Cardiac fibroblast (primary cell): ENCODE data around the gene CALM1.

ENCODE experiments used
- DNase-seq, 2 donors: peaks; one replicate each; pipeline versions ENCODE4 v3.0.0 to v3.0.0-alpha.2; 2010; ENCODE audit warnings: low read depth in 2 of 2
- H3K4me3 ChIP-seq, 2 donors: replicated peaks in 1 of 2; 1 replicate in 1 of 2; 2 replicates in 1 of 2; pipeline ENCODE4 v1.5.1; 2011; ENCODE audit warnings: low read depth in 2 of 2, low read length in 2 of 2, mild to moderate bottlenecking in 2 of 2, moderate library complexity in 1 of 2
- TF ChIP-seq, protein P1 (sequence below): IDR thresholded peaks from one replicate; pipeline ENCODE4 v1.5.1; 2011; ENCODE audit warnings: low read depth, mild to moderate bottlenecking, low read length, inconsistent platforms

CALM1 gene

GRCh38 chr14:90455100-90455571 is 58.3 kb downstream of the CALM1 start:
- DNase-seq: no peak
- TF ChIP-seq, protein P1, sequence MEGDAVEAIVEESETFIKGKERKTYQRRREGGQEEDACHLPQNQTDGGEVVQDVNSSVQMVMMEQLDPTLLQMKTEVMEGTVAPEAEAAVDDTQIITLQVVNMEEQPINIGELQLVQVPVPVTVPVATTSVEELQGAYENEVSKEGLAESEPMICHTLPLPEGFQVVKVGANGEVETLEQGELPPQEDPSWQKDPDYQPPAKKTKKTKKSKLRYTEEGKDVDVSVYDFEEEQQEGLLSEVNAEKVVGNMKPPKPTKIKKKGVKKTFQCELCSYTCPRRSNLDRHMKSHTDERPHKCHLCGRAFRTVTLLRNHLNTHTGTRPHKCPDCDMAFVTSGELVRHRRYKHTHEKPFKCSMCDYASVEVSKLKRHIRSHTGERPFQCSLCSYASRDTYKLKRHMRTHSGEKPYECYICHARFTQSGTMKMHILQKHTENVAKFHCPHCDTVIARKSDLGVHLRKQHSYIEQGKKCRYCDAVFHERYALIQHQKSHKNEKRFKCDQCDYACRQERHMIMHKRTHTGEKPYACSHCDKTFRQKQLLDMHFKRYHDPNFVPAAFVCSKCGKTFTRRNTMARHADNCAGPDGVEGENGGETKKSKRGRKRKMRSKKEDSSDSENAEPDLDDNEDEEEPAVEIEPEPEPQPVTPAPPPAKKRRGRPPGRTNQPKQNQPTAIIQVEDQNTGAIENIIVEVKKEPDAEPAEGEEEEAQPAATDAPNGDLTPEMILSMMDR: no peak
- H3K4me3 ChIP-seq: no peak overlapping the region

DNA sequence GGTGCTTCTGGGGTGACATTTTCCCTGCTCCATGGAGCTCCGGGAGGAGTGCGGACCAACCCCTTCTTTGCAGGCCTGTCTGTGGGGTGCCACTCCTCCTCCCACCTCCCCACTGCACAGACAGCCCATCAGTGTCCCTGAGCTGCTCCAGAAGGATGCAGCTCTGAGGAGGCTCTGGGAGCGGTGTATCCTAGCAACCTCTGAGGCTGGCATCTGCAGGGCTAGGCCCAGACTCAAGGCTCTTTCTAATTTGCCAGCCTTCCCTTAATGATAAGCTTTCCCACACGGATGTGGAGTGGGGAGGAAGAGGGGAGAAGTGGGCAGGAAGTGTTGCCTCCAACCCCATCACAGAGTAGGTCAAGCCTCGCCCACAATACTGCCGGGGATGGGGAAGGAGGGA is 59.7 kb downstream of the CALM1 start:
- DNase-seq: no peak
- no peak overlapping the region for H3K4me3 ChIP-seq
- TF ChIP-seq, protein P1: no peak

DNA sequence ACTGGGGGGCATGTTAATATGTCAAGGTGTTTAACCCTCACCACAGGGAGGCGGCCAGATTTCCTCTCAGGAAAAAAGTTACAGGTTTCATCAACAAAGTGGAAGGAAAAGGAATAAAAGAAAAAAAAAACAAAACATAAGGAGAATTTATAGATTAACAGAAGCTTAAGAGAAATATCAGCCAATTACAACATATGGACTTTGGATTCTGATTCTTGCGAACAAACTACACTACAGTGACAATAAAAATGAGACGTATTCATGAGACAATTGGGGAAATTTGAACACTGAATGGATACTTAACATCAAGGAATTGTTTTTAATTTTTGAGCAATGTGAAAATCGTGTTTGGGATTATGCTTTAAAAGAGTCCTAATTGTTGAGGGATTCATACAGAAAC is 60.4 kb downstream of the CALM1 start:
- DNase-seq: no peak
- H3K4me3 ChIP-seq: no peak overlapping the region
- TF ChIP-seq, protein P1: no peak
